H54 (cell line): Measurements from ENCODE around the gene TSC2.

Experiments used
- DNase-seq: peaks from one replicate; pipeline ENCODE4 v3.0.0; 2011; ENCODE audit warnings: low spot score, mixed read lengths; ENCODE audit not compliant: insufficient read length
- FAIRE-seq: peaks from 3 replicates; lab custom pipeline; 2011; peaks lifted over from hg19 to GRCh38; lab: Jason Lieb, UNC
- POLR2A ChIP-seq: IDR thresholded peaks from 2 replicates; pipeline ENCODE4 v1.6.1; 2011; ENCODE audit warnings: low read depth, mild to moderate bottlenecking, low read length

TSC2 gene

GRCh38 chr16:2053897-2054296, 6.1 kb downstream of the TSC2 start:
- FAIRE-seq: no peak
- TF ChIP-seq POLR2A: no peak
- no peak for DNase-seq

- TF ChIP-seq POLR2A: no peak
- FAIRE-seq (no peak), DNase-seq (no peak)
Measured at GRCh38 chr16:2054543-2055245, 6.9 kb downstream of the TSC2 start.

- no peak for TF ChIP-seq POLR2A
- no peak for DNase-seq
- no peak for FAIRE-seq
Measured at GRCh38 chr16:2056077-2056476, 8.3 kb downstream of the TSC2 start.

- no peak for TF ChIP-seq POLR2A
- no peak for FAIRE-seq
- no peak for DNase-seq
Measured at GRCh38 chr16:2056681-2057407, 9.1 kb downstream of the TSC2 start.

GRCh38 chr16:2057438-2057837, 9.7 kb downstream of the TSC2 start:
- FAIRE-seq (no peak), DNase-seq (no peak)
- TF ChIP-seq POLR2A: no peak

- DNase-seq (no peak), FAIRE-seq (no peak)
- TF ChIP-seq POLR2A: no peak
Measured at GRCh38 chr16:2058420-2058819, 10.6 kb downstream of the TSC2 start.

- DNase-seq: no peak
- no peak for FAIRE-seq
- TF ChIP-seq POLR2A: no peak
Measured at GRCh38 chr16:2058872-2059271, 11.1 kb downstream of the TSC2 start.

- no peak for FAIRE-seq
Measured at GRCh38 chr16:2060346-2060745, 12.6 kb downstream of the TSC2 start.

GRCh38 chr16:2061023-2061422, 13.2 kb downstream of the TSC2 start:
- FAIRE-seq (no peak), DNase-seq (no peak)
- no peak for TF ChIP-seq POLR2A

More at GRCh38 chr16:2060346-2060745, 12.6 kb downstream of the TSC2 start:
- no peak for DNase-seq
- no peak for TF ChIP-seq POLR2A

- TF ChIP-seq POLR2A: no peak
- DNase-seq: no peak
- no peak for FAIRE-seq
Measured at GRCh38 chr16:2061526-2061925, 13.7 kb downstream of the TSC2 start.

- no peak for FAIRE-seq
- no peak for DNase-seq
- no peak for TF ChIP-seq POLR2A
Measured at GRCh38 chr16:2062801-2063200, 15.0 kb downstream of the TSC2 start.

GRCh38 chr16:2063861-2064260, 16.1 kb downstream of the TSC2 start:
- DNase-seq (no peak), FAIRE-seq (no peak)
- TF ChIP-seq POLR2A: no peak

- FAIRE-seq: no peak
- no peak for DNase-seq
- TF ChIP-seq POLR2A: no peak
Measured at GRCh38 chr16:2064368-2064945, 16.7 kb downstream of the TSC2 start.

- DNase-seq (no peak), FAIRE-seq (no peak)
- TF ChIP-seq POLR2A: no peak
Measured at GRCh38 chr16:2066139-2066538, 18.4 kb downstream of the TSC2 start.
